HCT116 (cell line): ENCODE data around the gene GSN. TPM values are rescaled to one million over a fixed set of nuclear protein-coding genes. Genes with fewer than 3 reads are reported as not detected.

Experiments used
- ATAC-seq: fragments of 200-7000 bp; cut with Tn5 transposase; 2 replicates; pipeline ENCODE4 v1.9.1; 2020; ENCODE audit warnings: mild to moderate bottlenecking, moderate library complexity
- BruUV-seq: library from RNA; stranded (reverse); fragments of 400-500 nt; replicated peaks from 2 replicates; lab custom pipeline; 2021; lab: Mats Ljungman, UMichigan
- CTCF ChIA-PET: fragments of 300-600 bp; sonication (Branson Sonifier 250); formaldehyde crosslinking; loops from one replicate; lab custom pipeline; 2021; ENCODE audit warnings: antibody characterized with exemption; lab: Charles Lee
- POLR2A ChIA-PET: fragments of 300-600, 350-600 bp; sonication (Branson Sonifier 250); formaldehyde crosslinking; loops from one replicate; lab custom pipeline; 2021; ENCODE audit warnings: antibody characterized with exemption; lab: Charles Lee
- RAD21 ChIA-PET, 2 experiments: fragments of 300-600 bp; sonication (Branson Sonifier 250); formaldehyde crosslinking; loops; one replicate each; lab custom pipeline; 2023; ENCODE audit warnings: low total read pairs in 2 of 2; ENCODE audit not compliant: uncharacterized antibody in 2 of 2, unreplicated experiment in 2 of 2, low non-redundant PET in 1 of 2; lab: Charles Lee
- DNase-seq: peaks from one replicate; pipeline ENCODE4 v3.0.0-alpha.2; 2010; ENCODE audit warnings: low read depth, low spot score
- H2AFZ ChIP-seq: fragments of 200-600 bp; shearing (Covaris generic), sonication (generic); 2 replicates; pipeline ENCODE4 v1.6.1; 2017; ENCODE audit warnings: low read depth, mixed run types, mixed read lengths, antibody characterized with exemption, low read length; ENCODE audit not compliant: poor library complexity, severe bottlenecking
- H3K27ac ChIP-seq: 2 replicates; pipeline ENCODE4 v1.5.1; 2012; ENCODE audit warnings: low read depth, low read length
- H3K27me3 ChIP-seq: fragments of 200-600 bp; sonication (generic); 2 replicates; pipeline ENCODE4 v1.6.1; 2016; ENCODE audit warnings: mixed run types, low read length, mixed read lengths; ENCODE audit not compliant: insufficient read depth
- H3K36me3 ChIP-seq, 2 experiments: fragments of 200-500 bp in 1 of 2; fragments of 200-600 bp in 1 of 2; sonication (Bioruptor generic) in 1 of 2; sonication (generic) in 1 of 2; 2 replicates each; pipeline versions ENCODE4 v1.5.1 to v1.6.1; 2014 to 2016; ENCODE audit warnings: low read length in 2 of 2, inconsistent platforms in 1 of 2, mixed read lengths in 1 of 2, mixed run types in 1 of 2; ENCODE audit not compliant: insufficient read depth in 2 of 2, control insufficient read depth in 1 of 2
- H3K4me1 ChIP-seq, 2 experiments: fragments of 200-600 bp in 1 of 2; sonication (generic) in 1 of 2; 2 replicates each; pipeline versions ENCODE4 v1.5.1 to v1.6.1; 2012 to 2017; ENCODE audit warnings: low read length in 2 of 2, inconsistent platforms in 1 of 2, mild to moderate bottlenecking in 1 of 2, mixed read lengths in 1 of 2, mixed run types in 1 of 2, moderate library complexity in 1 of 2; ENCODE audit not compliant: insufficient read depth in 2 of 2, control insufficient read depth in 1 of 2
- H3K4me2 ChIP-seq: fragments of 200-600 bp; sonication (generic); 2 replicates; pipeline ENCODE4 v1.6.1; 2017; ENCODE audit warnings: mixed run types, low read length, mixed read lengths
- H3K4me3 ChIP-seq, 2 experiments: fragments of 200-600 bp in 1 of 2; sonication (generic) in 1 of 2; replicated peaks in 1 of 2; 2 replicates each; pipeline ENCODE4 v1.5.1; 2011 to 2016; ENCODE audit warnings: low read length in 2 of 2, control low read depth in 1 of 2, low read depth in 1 of 2, mild to moderate bottlenecking in 1 of 2, mixed read lengths in 1 of 2, mixed run types in 1 of 2
- H3K79me2 ChIP-seq: fragments of 200-600 bp; sonication (generic); 2 replicates; pipeline ENCODE4 v1.6.1; 2017; ENCODE audit warnings: mild to moderate bottlenecking, mixed run types, low read length, moderate library complexity, mixed read lengths; ENCODE audit not compliant: insufficient read depth
- H3K9ac ChIP-seq: fragments of 200-600 bp; sonication (generic); 2 replicates; pipeline ENCODE4 v1.6.1; 2016; ENCODE audit warnings: low read length, mixed read lengths
- H3K9me2 ChIP-seq: fragments of 200-600 bp; sonication (generic), shearing (Covaris generic); 2 replicates; pipeline ENCODE4 v1.6.1; 2017; ENCODE audit warnings: mixed run types, mild to moderate bottlenecking, moderate library complexity; ENCODE audit not compliant: insufficient read depth
- H3K9me3 ChIP-seq, 2 experiments: fragments of 200-500 bp in 1 of 2; fragments of 200-600 bp in 1 of 2; sonication (Bioruptor generic) in 1 of 2; sonication (generic) in 1 of 2; 2 replicates each; pipeline ENCODE4 v1.6.1; 2014 to 2017; ENCODE audit warnings: low read length in 2 of 2, mixed read lengths in 2 of 2, inconsistent platforms in 1 of 2, low read depth in 1 of 2, mild to moderate bottlenecking in 1 of 2, mixed run types in 1 of 2, moderate library complexity in 1 of 2; ENCODE audit not compliant: control insufficient read depth in 1 of 2, insufficient read depth in 1 of 2
- H4K20me1 ChIP-seq: fragments of 200-600 bp; sonication (generic), shearing (Covaris generic); 2 replicates; pipeline ENCODE4 v1.6.1; 2017; ENCODE audit warnings: mixed run types, mild to moderate bottlenecking, moderate library complexity; ENCODE audit not compliant: insufficient read depth
- CBX3 ChIP-seq: IDR thresholded peaks from 2 replicates; pipeline ENCODE4 v1.6.1; 2012; ENCODE audit warnings: low read depth
- CEBPB ChIP-seq: IDR thresholded peaks from 2 replicates; pipeline ENCODE4 v1.6.1; 2012; ENCODE audit warnings: low read depth
- EGR1 ChIP-seq: IDR thresholded peaks from 2 replicates; pipeline ENCODE4 v1.6.1; 2012; ENCODE audit warnings: low read depth
- JUND ChIP-seq: IDR thresholded peaks from 2 replicates; pipeline ENCODE4 v1.6.1; 2012
- RAD21 ChIP-seq: IDR thresholded peaks from 2 replicates; pipeline ENCODE4 v1.6.1; 2012; ENCODE audit warnings: low read depth, mild to moderate bottlenecking
- SIN3A ChIP-seq: IDR thresholded peaks from 2 replicates; pipeline ENCODE4 v1.6.1; 2012; ENCODE audit warnings: low read depth
- SP1 ChIP-seq: IDR thresholded peaks from 2 replicates; pipeline ENCODE4 v1.6.1; 2012; ENCODE audit warnings: low read depth
- YY1 ChIP-seq: IDR thresholded peaks from 2 replicates; pipeline ENCODE4 v1.6.1; 2011; ENCODE audit warnings: low read length, low read depth, moderate library complexity, mild to moderate bottlenecking; ENCODE audit not compliant: insufficient replicate concordance; ENCODE audit errors: extremely low read depth
- intact Hi-C: fragments of 100-400 bp; cut with micrococcal nuclease; formaldehyde crosslinking; loops from 2 replicates; pipeline ENCODE4 v1.10.0; 2022
- total RNA-seq: library from RNA; stranded (reverse); gene quantifications from one replicate; pipeline ENCODE4 v1.2.1, GENCODE V29; 2021; ENCODE audit not compliant: unreplicated experiment
- TF ChIP-seq, protein P1 (sequence below): IDR thresholded peaks from 2 replicates; pipeline ENCODE4 v1.6.1; 2012
- TF ChIP-seq, protein P2 (sequence below): IDR thresholded peaks from 2 replicates; pipeline ENCODE4 v1.6.1; 2011; ENCODE audit warnings: mild to moderate bottlenecking, low read length, moderate library complexity; ENCODE audit not compliant: insufficient replicate concordance; ENCODE audit errors: extremely low read depth
- TF ChIP-seq, protein P3 (sequence below): IDR thresholded peaks from 2 replicates; pipeline ENCODE4 v1.6.1; 2012; ENCODE audit warnings: low read depth
- TF ChIP-seq, protein P4 (sequence below): IDR thresholded peaks from 2 replicates; pipeline ENCODE4 v1.6.1; 2012

Gene GSN
- total RNA-seq, 1 experiment from 2014 or later, result 71.3 TPM

DNA sequence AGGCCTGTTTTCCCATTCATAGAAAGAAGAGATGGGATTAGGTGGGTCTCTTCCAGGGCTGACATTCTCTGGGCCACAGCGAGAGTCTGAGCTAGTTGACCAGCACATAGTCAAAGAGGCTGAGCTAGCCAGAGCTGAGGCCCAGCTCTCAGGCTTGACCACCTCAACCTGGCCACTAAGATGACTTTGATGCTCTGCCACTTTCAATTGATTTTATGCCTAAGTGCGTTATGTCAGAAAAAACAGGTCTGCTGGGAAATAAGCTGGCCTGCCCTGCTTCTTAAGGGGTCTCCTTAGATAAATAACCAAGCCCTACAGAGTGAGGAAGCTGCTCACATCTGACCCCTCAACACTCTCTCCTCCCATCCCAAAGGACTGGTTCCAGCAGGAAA lies 46.3 kb upstream of the GSN start:
- CTCF ChIA-PET, result no interaction called here
- peaks cover 0 to 14% of the 10 kb centered on the region in 2 experiments; a peak in 2 of 4 replicates for H3K4me1 ChIP-seq
- no peak for ATAC-seq
- no TSS peak for BruUV-seq
- H3K27ac ChIP-seq, result no peak overlapping the region
- POLR2A ChIA-PET, result no interaction called here
- H4K20me1 ChIP-seq, result no peaks in the 10 kb centered on the region
- no peaks in the 10 kb centered on the region for H3K9me2 ChIP-seq
- intact Hi-C loops, result no loop called here
- no peak for DNase-seq
- H3K79me2 ChIP-seq, result no peaks in the 10 kb centered on the region
- no peak overlapping the region for H3K9ac ChIP-seq
- H3K9me3 ChIP-seq, result no peaks in the 10 kb centered on the region
- H2AFZ ChIP-seq, result no peak overlapping the region
- H3K4me3 ChIP-seq, result no peak overlapping the region
- TF ChIP-seq, protein P1, sequence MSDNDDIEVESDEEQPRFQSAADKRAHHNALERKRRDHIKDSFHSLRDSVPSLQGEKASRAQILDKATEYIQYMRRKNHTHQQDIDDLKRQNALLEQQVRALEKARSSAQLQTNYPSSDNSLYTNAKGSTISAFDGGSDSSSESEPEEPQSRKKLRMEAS, result no peak
- TF ChIP-seq, protein P2, sequence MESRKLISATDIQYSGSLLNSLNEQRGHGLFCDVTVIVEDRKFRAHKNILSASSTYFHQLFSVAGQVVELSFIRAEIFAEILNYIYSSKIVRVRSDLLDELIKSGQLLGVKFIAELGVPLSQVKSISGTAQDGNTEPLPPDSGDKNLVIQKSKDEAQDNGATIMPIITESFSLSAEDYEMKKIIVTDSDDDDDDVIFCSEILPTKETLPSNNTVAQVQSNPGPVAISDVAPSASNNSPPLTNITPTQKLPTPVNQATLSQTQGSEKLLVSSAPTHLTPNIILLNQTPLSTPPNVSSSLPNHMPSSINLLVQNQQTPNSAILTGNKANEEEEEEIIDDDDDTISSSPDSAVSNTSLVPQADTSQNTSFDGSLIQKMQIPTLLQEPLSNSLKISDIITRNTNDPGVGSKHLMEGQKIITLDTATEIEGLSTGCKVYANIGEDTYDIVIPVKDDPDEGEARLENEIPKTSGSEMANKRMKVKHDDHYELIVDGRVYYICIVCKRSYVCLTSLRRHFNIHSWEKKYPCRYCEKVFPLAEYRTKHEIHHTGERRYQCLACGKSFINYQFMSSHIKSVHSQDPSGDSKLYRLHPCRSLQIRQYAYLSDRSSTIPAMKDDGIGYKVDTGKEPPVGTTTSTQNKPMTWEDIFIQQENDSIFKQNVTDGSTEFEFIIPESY, result no peak
- TF ChIP-seq, protein P3, sequence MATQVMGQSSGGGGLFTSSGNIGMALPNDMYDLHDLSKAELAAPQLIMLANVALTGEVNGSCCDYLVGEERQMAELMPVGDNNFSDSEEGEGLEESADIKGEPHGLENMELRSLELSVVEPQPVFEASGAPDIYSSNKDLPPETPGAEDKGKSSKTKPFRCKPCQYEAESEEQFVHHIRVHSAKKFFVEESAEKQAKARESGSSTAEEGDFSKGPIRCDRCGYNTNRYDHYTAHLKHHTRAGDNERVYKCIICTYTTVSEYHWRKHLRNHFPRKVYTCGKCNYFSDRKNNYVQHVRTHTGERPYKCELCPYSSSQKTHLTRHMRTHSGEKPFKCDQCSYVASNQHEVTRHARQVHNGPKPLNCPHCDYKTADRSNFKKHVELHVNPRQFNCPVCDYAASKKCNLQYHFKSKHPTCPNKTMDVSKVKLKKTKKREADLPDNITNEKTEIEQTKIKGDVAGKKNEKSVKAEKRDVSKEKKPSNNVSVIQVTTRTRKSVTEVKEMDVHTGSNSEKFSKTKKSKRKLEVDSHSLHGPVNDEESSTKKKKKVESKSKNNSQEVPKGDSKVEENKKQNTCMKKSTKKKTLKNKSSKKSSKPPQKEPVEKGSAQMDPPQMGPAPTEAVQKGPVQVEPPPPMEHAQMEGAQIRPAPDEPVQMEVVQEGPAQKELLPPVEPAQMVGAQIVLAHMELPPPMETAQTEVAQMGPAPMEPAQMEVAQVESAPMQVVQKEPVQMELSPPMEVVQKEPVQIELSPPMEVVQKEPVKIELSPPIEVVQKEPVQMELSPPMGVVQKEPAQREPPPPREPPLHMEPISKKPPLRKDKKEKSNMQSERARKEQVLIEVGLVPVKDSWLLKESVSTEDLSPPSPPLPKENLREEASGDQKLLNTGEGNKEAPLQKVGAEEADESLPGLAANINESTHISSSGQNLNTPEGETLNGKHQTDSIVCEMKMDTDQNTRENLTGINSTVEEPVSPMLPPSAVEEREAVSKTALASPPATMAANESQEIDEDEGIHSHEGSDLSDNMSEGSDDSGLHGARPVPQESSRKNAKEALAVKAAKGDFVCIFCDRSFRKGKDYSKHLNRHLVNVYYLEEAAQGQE, result no peak
- TF ChIP-seq, protein P4, sequence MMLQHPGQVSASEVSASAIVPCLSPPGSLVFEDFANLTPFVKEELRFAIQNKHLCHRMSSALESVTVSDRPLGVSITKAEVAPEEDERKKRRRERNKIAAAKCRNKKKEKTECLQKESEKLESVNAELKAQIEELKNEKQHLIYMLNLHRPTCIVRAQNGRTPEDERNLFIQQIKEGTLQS, result no peak
- no peak for TF ChIP-seq JUND
- no peak for TF ChIP-seq SP1
- TF ChIP-seq YY1, result no peak
- no peak for TF ChIP-seq SIN3A
- TF ChIP-seq RAD21, result no peak
- no peak for TF ChIP-seq EGR1
- TF ChIP-seq CEBPB, result no peak
- TF ChIP-seq CBX3, result no peak
- TF ChIP-seq, all 23 proteins: peak for 0
- no peaks in the 10 kb centered on the region for H3K36me3 ChIP-seq
- no peaks in the 10 kb centered on the region for H3K27me3 ChIP-seq
- H3K4me2 ChIP-seq, result no peak overlapping the region
- RAD21 ChIA-PET, result no interaction called here
